Measurements from ENCODE around the gene C17orf107. TPM values are rescaled to one million over a fixed set of nuclear protein-coding genes. Genes with fewer than 3 reads are reported as not detected.

Gene C17orf107
- total RNA-seq, 1 donor from 2014 or later = 0.46 TPM

Other genes starting within 250 kb of the C17orf107 start
- 36.4 TPM for gene PELP1, start 195.4 kb upstream of the C17orf107 start, total RNA-seq
- 20.8 TPM for gene ARRB2, start 188.9 kb upstream of the C17orf107 start, total RNA-seq
- 19.9 TPM for gene MED11, start 168.1 kb upstream of the C17orf107 start, total RNA-seq
- 0.40 TPM for gene ZMYND15, start 159.7 kb upstream of the C17orf107 start, total RNA-seq
- gene CXCL16, start 159.6 kb upstream of the C17orf107 start, total RNA-seq = 3.6 TPM
- not detected for gene TM4SF5, start 127.7 kb upstream of the C17orf107 start, total RNA-seq
- gene VMO1, start 113.2 kb upstream of the C17orf107 start, total RNA-seq = 0.97 TPM
- not detected for gene GLTPD2, start 110.6 kb upstream of the C17orf107 start, total RNA-seq
- gene PSMB6, start 103.4 kb upstream of the C17orf107 start, total RNA-seq = 147 TPM
- 9.5 TPM for gene PLD2, start 92.4 kb upstream of the C17orf107 start, total RNA-seq
- gene MINK1, start 66.2 kb upstream of the C17orf107 start, total RNA-seq = 44.0 TPM
- 5.5 TPM for gene CHRNE, start 3.6 kb downstream of the C17orf107 start, total RNA-seq
- not detected for gene GP1BA, start 32.7 kb downstream of the C17orf107 start, total RNA-seq
- gene SLC25A11, start 40.5 kb downstream of the C17orf107 start, total RNA-seq = 176 TPM
- gene RNF167, start 40.7 kb downstream of the C17orf107 start, total RNA-seq = 84.7 TPM
- gene PFN1, start 49.0 kb downstream of the C17orf107 start, total RNA-seq = 204 TPM
- 382 TPM for gene ENO3, start 51.6 kb downstream of the C17orf107 start, total RNA-seq
- gene SPAG7, start 68.3 kb downstream of the C17orf107 start, total RNA-seq = 104 TPM
- gene CAMTA2, start 88.1 kb downstream of the C17orf107 start, total RNA-seq = 38.9 TPM
- gene INCA1, start 98.0 kb downstream of the C17orf107 start, total RNA-seq = 1.8 TPM
- gene KIF1C, start 98.4 kb downstream of the C17orf107 start, total RNA-seq = 646 TPM
- gene SLC52A1, start 135.9 kb downstream of the C17orf107 start, total RNA-seq = not detected
- 12.6 TPM for gene ZFP3, start 178.9 kb downstream of the C17orf107 start, total RNA-seq
- 4.1 TPM for gene ZNF232, start 212.3 kb downstream of the C17orf107 start, total RNA-seq
- gene USP6, start 216.5 kb downstream of the C17orf107 start, total RNA-seq = 0.08 TPM

All from cardiac septum (tissue), 1 donor.